Mesenchymal stem cell (in vitro differentiated cells and primary cell): ENCODE data around the gene FPR2.

Experiments used
- DNase-seq: peaks from one replicate; pipeline ENCODE4 v3.0.0-alpha.2; 2013
- H2AFZ ChIP-seq: one replicate; pipeline ENCODE4 v1.6.1; 2013; ENCODE audit warnings: low read depth, mild to moderate bottlenecking, control low read depth, inconsistent platforms, low read length, moderate library complexity
- H2AK5ac ChIP-seq: 2 replicates; pipeline ENCODE4 v1.6.1; 2013; ENCODE audit warnings: low read length, moderate library complexity, mild to moderate bottlenecking, inconsistent platforms; ENCODE audit not compliant: severe bottlenecking
- H2BK120ac ChIP-seq: one replicate; pipeline ENCODE4 v1.6.1; 2013; ENCODE audit warnings: low read depth, mild to moderate bottlenecking, inconsistent platforms, low read length, moderate library complexity
- H2BK12ac ChIP-seq, 2 experiments: one replicate each; pipeline ENCODE4 v1.6.1; 2013; ENCODE audit warnings: inconsistent platforms in 2 of 2, low read length in 2 of 2, mild to moderate bottlenecking in 2 of 2, moderate library complexity in 2 of 2, control low read depth in 1 of 2
- H2BK15ac ChIP-seq: one replicate; pipeline ENCODE4 v1.6.1; 2013; ENCODE audit warnings: mild to moderate bottlenecking, low read depth, inconsistent platforms; ENCODE audit not compliant: poor library complexity, severe bottlenecking
- H2BK5ac ChIP-seq: 2 replicates; pipeline ENCODE4 v1.6.1; 2013; ENCODE audit warnings: low read depth, mild to moderate bottlenecking, low read length, control low read depth, inconsistent platforms; ENCODE audit not compliant: poor library complexity, severe bottlenecking
- H3K14ac ChIP-seq, 2 experiments: one replicate each; pipeline ENCODE4 v1.6.1; 2013; ENCODE audit warnings: inconsistent platforms in 2 of 2, low read length in 2 of 2, control low read depth in 1 of 2, mild to moderate bottlenecking in 1 of 2, moderate library complexity in 1 of 2
- H3K18ac ChIP-seq, 2 experiments: one replicate each; pipeline ENCODE4 v1.6.1; 2013; ENCODE audit warnings: inconsistent platforms in 2 of 2, low read length in 2 of 2, control low read depth in 1 of 2, low read depth in 1 of 2, mild to moderate bottlenecking in 1 of 2
- H3K23ac ChIP-seq, 2 experiments: one replicate each; pipeline ENCODE4 v1.6.1; 2013; ENCODE audit warnings: inconsistent platforms in 2 of 2, low read length in 2 of 2, mild to moderate bottlenecking in 2 of 2, moderate library complexity in 2 of 2, control low read depth in 1 of 2
- H3K27ac ChIP-seq: 2 replicates; pipeline ENCODE4 v1.5.1; 2013; ENCODE audit warnings: mild to moderate bottlenecking, moderate library complexity, low read length, control low read depth, inconsistent platforms; ENCODE audit not compliant: poor library complexity, severe bottlenecking
- H3K27me3 ChIP-seq, 2 experiments: 2 replicates each; pipeline versions ENCODE4 v1.6.1 to v1.7.0; 2013; ENCODE audit warnings: low read length in 2 of 2, mild to moderate bottlenecking in 2 of 2, moderate library complexity in 2 of 2, control low read depth in 1 of 2, inconsistent platforms in 1 of 2; ENCODE audit not compliant: control insufficient read depth in 1 of 2, insufficient read depth in 1 of 2
- H3K36me3 ChIP-seq, 2 experiments: 2 replicates each; pipeline versions ENCODE4 v1.6.1 to v1.7.0; 2013; ENCODE audit warnings: low read length in 2 of 2, control low read depth in 1 of 2, inconsistent platforms in 1 of 2, low read depth in 1 of 2, mild to moderate bottlenecking in 1 of 2; ENCODE audit not compliant: insufficient read depth in 2 of 2, control insufficient read depth in 1 of 2
- H3K4ac ChIP-seq, 2 experiments: one replicate each; pipeline ENCODE4 v1.6.1; 2013; ENCODE audit warnings: inconsistent platforms in 2 of 2, low read length in 2 of 2, mild to moderate bottlenecking in 2 of 2, moderate library complexity in 2 of 2, control low read depth in 1 of 2, low read depth in 1 of 2
- H3K4me1 ChIP-seq: 2 replicates; pipeline ENCODE4 v1.6.1; 2013; ENCODE audit warnings: low read depth, low read length, control low read depth; ENCODE audit not compliant: control insufficient read depth, insufficient read depth
- H3K4me2 ChIP-seq: 2 replicates; pipeline ENCODE4 v1.6.1; 2013; ENCODE audit warnings: low read length, mild to moderate bottlenecking, inconsistent platforms; ENCODE audit not compliant: poor library complexity, severe bottlenecking
- H3K4me3 ChIP-seq, 2 experiments: 2 replicates each; pipeline versions ENCODE4 v1.5.1 to v1.7.0; 2013; ENCODE audit warnings: low read length in 2 of 2, mild to moderate bottlenecking in 2 of 2, control low read depth in 1 of 2, low read depth in 1 of 2; ENCODE audit not compliant: insufficient read depth in 1 of 2
- H3K79me1 ChIP-seq: replicated peaks from 2 replicates; pipeline ENCODE4 v1.6.1; 2013; ENCODE audit warnings: mild to moderate bottlenecking, control low read depth, low read length, inconsistent platforms; ENCODE audit not compliant: poor library complexity, severe bottlenecking
- H3K9ac ChIP-seq: 2 replicates; pipeline ENCODE4 v1.7.0; 2013; ENCODE audit warnings: mild to moderate bottlenecking, low read length, moderate library complexity
- H3K9me3 ChIP-seq: 2 replicates; pipeline ENCODE4 v1.7.0; 2013; ENCODE audit warnings: mild to moderate bottlenecking, low read length; ENCODE audit not compliant: control insufficient read depth
- H4K8ac ChIP-seq: one replicate; pipeline ENCODE4 v1.6.1; 2013; ENCODE audit warnings: inconsistent platforms, mild to moderate bottlenecking, low read length, moderate library complexity
- H4K91ac ChIP-seq: one replicate; pipeline ENCODE4 v1.6.1; 2013; ENCODE audit warnings: mild to moderate bottlenecking, low read length, inconsistent platforms
- WGBS: methylation state at CpG from one replicate; pipeline ENCODE4 v1.1.7; 2013; ENCODE audit warnings: mixed read lengths; 5-methylcytosine and 5-hydroxymethylcytosine counted together

The FPR2 gene

DNA sequence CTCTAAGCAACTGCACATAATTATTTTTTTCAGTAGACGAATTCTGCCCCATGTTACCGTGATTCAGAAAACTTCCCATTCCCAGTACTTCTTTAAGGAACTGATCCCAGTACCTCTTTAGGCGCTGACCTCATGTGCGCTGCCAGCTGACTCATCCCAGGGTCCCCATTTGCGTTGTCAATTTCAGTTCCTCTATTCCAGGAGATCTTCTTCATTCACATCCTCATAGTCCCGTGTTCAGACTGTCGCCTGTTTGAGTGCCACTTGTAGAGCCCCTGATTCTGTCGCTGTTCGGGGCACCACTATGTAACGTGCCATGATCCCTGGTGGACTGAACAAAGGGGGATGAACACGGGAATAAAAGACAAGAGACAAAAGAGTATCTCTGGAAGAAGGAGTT, 50.4 kb downstream of the FPR2 start:
- Histone ChIP-seq H2BK5ac (no peak overlapping the region), H2AFZ (no peak overlapping the region), H3K9ac (no peak overlapping the region), H3K4ac (no peak overlapping the region), H3K4me1 (no peaks in the 10 kb centered on the region), H2BK120ac (no peak overlapping the region), H3K36me3 (no peaks in the 10 kb centered on the region), H3K27ac (no peak overlapping the region), H4K8ac (no peak overlapping the region), H3K4me3 (no peak overlapping the region), H2AK5ac (no peak overlapping the region), H3K18ac (no peak overlapping the region), H3K9me3 (no peaks in the 10 kb centered on the region), H3K79me1 (no peaks in the 10 kb centered on the region), H3K27me3 (no peaks in the 10 kb centered on the region), H4K91ac (no peak overlapping the region), H3K23ac (no peak overlapping the region), H2BK12ac (no peak overlapping the region), H3K14ac (no peak overlapping the region), H3K4me2 (no peak overlapping the region), H2BK15ac (no peak overlapping the region)
- no peak for DNase-seq
- 80% methylated on average over 11 of the region's 11 CpGs for WGBS

- 80% methylated on average over 5 of the region's 9 CpGs for WGBS
- Histone ChIP-seq H2BK15ac (no peak overlapping the region), H3K4me1 (no peaks in the 10 kb centered on the region), H3K4me2 (no peak overlapping the region), H3K14ac (no peak overlapping the region), H4K91ac (no peak overlapping the region), H3K9ac (no peak overlapping the region), H3K23ac (no peak overlapping the region), H2BK120ac (no peak overlapping the region), H2BK5ac (no peak overlapping the region), H3K4ac (no peak overlapping the region), H3K4me3 (no peak overlapping the region), H3K36me3 (no peaks in the 10 kb centered on the region), H4K8ac (no peak overlapping the region), H2BK12ac (no peak overlapping the region), H3K27me3 (peaks cover 0 to 2% of the 10 kb centered on the region in 2 experiments), H2AK5ac (no peak overlapping the region), H3K9me3 (peaks cover 7% of the 10 kb centered on the region), H2AFZ (no peak overlapping the region), H3K27ac (no peak overlapping the region), H3K79me1 (no peaks in the 10 kb centered on the region), H3K18ac (no peak overlapping the region)
- DNase-seq, result no peak
Measured at GRCh38 chr19:51815043-51815442, 54.1 kb downstream of the FPR2 start.

GRCh38 chr19:51816711-51817110, 55.7 kb downstream of the FPR2 start:
- no peak overlapping the region for H2BK12ac ChIP-seq
- H2BK15ac ChIP-seq, result no peak overlapping the region
- 91% methylated on average over 1 of the region's 1 CpG for WGBS
- peaks cover 11% of the 10 kb centered on the region for H3K9me3 ChIP-seq
- no peak overlapping the region for H3K4me3 ChIP-seq
- H2AFZ ChIP-seq, result no peak overlapping the region
- H4K8ac ChIP-seq, result no peak overlapping the region
- no peak overlapping the region for H3K4ac ChIP-seq
- H2AK5ac ChIP-seq, result no peak overlapping the region
- H4K91ac ChIP-seq, result no peak overlapping the region
- no peaks in the 10 kb centered on the region for H3K4me1 ChIP-seq
- H3K9ac ChIP-seq, result no peak overlapping the region
- H2BK5ac ChIP-seq, result no peak overlapping the region
- no peak overlapping the region for H3K4me2 ChIP-seq
- H3K14ac ChIP-seq, result no peak overlapping the region
- no peaks in the 10 kb centered on the region for H3K36me3 ChIP-seq
- no peaks in the 10 kb centered on the region for H3K79me1 ChIP-seq
- no peak overlapping the region for H3K27ac ChIP-seq
- H3K27me3 ChIP-seq, result peaks cover 0 to 2% of the 10 kb centered on the region in 2 experiments
- no peak overlapping the region for H3K18ac ChIP-seq
- H3K23ac ChIP-seq, result no peak overlapping the region
- DNase-seq, result no peak
- no peak overlapping the region for H2BK120ac ChIP-seq

- Histone ChIP-seq H3K36me3 (no peaks in the 10 kb centered on the region), H3K4me3 (no peak overlapping the region), H2BK5ac (no peak overlapping the region), H2BK120ac (no peak overlapping the region), H3K4me2 (no peak overlapping the region), H4K91ac (no peak overlapping the region), H3K4me1 (no peaks in the 10 kb centered on the region), H2AK5ac (no peak overlapping the region), H3K18ac (no peak overlapping the region), H2BK15ac (no peak overlapping the region), H3K27ac (no peak overlapping the region), H3K9ac (no peak overlapping the region), H3K79me1 (no peaks in the 10 kb centered on the region), H3K23ac (no peak overlapping the region), H3K27me3 (peaks cover 0 to 2% of the 10 kb centered on the region in 2 experiments), H2BK12ac (no peak overlapping the region), H3K4ac (no peak overlapping the region), H3K9me3 (peaks cover 24% of the 10 kb centered on the region), H3K14ac (no peak overlapping the region), H2AFZ (no peak overlapping the region), H4K8ac (no peak overlapping the region)
- no peak for DNase-seq
- WGBS, result 79% methylated on average over 2 of the region's 3 CpGs
Measured at GRCh38 chr19:51820011-51820410, 59.0 kb downstream of the FPR2 start.
